ENCODE measurements around the gene NF2.

The NF2 gene

DNA sequence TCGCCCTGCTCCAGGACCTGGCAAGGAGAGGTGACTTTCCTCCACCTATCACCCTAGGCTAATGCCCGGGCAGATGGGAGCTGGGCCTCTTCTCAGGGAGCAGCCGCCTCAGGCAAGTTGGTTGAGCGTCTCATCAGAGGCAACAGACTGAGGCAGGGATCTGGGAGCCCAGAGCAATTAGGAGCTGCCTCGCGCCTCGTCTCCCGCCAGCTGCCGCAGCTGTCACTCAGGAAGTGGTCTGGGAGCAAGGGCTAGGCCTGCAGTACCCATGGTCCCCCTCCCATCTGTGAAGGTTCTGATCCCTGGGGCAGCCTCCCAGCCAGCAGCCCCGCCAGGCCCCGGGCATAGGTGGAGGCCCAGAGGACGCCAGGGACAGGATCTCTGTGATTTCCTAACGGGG lies 111.8 kb downstream of the NF2 start:
- Histone ChIP-seq H3K27me3 (ENCODE audit: insufficient read depth, low read length, poor library complexity, severe bottlenecking) (no peaks in the 10 kb centered on the region), H3K4me1 (ENCODE audit: insufficient read depth, low read length, poor library complexity, severe bottlenecking) (no peaks in the 10 kb centered on the region), H3K4me2 (ENCODE audit: low read depth, low read length, poor library complexity, severe bottlenecking) (no peak overlapping the region)

DNA sequence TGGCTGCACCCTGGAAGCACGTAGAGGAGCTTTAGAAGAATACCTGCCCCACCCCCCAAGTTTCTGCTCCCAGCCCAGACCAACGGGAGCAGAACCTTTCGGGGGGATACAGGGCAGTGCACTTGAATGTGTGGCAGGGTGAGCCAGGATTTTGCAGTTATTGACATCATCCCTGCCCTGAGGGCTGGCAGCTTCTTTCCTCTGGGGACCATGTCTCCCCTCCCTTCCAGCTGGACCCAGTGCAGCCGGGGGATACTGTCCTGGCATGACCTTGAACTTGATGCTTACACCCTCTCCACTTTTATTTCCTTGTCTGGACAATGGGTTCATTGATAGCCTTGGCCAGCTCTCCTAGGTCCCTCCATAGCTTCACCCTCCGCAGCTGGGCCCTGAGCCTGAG lies 112.3 kb downstream of the NF2 start:
- Histone ChIP-seq H3K27me3 (ENCODE audit: insufficient read depth, low read length, poor library complexity, severe bottlenecking) (no peaks in the 10 kb centered on the region), H3K36me3 (ENCODE audit: insufficient read depth, low read length) (no peaks in the 10 kb centered on the region), H3K9me2 (replicated peaks; ENCODE audit: low read depth, low read length) (no peaks in the 10 kb centered on the region), H3K79me2 (ENCODE audit: insufficient read depth, low read length) (no peaks in the 10 kb centered on the region), H3K4me1 (ENCODE audit: insufficient read depth, low read length, poor library complexity, severe bottlenecking) (no peaks in the 10 kb centered on the region), H4K20me1 (ENCODE audit: insufficient read depth, low read length, poor library complexity, severe bottlenecking) (no peaks in the 10 kb centered on the region), H3F3A (ENCODE audit: low read depth) (no peaks in the 10 kb centered on the region), H2AFZ (ENCODE audit: low read length) (no peak overlapping the region), H3K4me2 (ENCODE audit: low read depth, low read length, poor library complexity, severe bottlenecking) (no peak overlapping the region), H3K9me3 (ENCODE audit: insufficient read depth, low read depth, low read length) (no peaks in the 10 kb centered on the region), H3K9ac (ENCODE audit: low read depth, low read length, poor library complexity, severe bottlenecking) (no peak overlapping the region), H3K4me3 (ENCODE audit: low read length, poor library complexity, severe bottlenecking) (no peak overlapping the region)
- no peak for TF ChIP-seq EZH2phosphoT487 (IDR thresholded peaks at IDR 0.05; ENCODE audit: borderline replicate concordance)
- TF ChIP-seq, protein P1, sequence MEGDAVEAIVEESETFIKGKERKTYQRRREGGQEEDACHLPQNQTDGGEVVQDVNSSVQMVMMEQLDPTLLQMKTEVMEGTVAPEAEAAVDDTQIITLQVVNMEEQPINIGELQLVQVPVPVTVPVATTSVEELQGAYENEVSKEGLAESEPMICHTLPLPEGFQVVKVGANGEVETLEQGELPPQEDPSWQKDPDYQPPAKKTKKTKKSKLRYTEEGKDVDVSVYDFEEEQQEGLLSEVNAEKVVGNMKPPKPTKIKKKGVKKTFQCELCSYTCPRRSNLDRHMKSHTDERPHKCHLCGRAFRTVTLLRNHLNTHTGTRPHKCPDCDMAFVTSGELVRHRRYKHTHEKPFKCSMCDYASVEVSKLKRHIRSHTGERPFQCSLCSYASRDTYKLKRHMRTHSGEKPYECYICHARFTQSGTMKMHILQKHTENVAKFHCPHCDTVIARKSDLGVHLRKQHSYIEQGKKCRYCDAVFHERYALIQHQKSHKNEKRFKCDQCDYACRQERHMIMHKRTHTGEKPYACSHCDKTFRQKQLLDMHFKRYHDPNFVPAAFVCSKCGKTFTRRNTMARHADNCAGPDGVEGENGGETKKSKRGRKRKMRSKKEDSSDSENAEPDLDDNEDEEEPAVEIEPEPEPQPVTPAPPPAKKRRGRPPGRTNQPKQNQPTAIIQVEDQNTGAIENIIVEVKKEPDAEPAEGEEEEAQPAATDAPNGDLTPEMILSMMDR (conservative IDR thresholded peaks at IDR 0.05; ENCODE audit: low read length) = no peak

More for the DNA sequence above, 111.8 kb downstream of the NF2 start:
- H3F3A ChIP-seq (ENCODE audit: low read depth) = no peaks in the 10 kb centered on the region
- no peak overlapping the region for H3K9ac ChIP-seq (ENCODE audit: low read depth, low read length, poor library complexity, severe bottlenecking)
- H3K9me2 ChIP-seq (replicated peaks; ENCODE audit: low read depth, low read length) = no peaks in the 10 kb centered on the region
- H3K36me3 ChIP-seq (ENCODE audit: insufficient read depth, low read length) = no peaks in the 10 kb centered on the region
- H3K4me3 ChIP-seq (ENCODE audit: low read length, poor library complexity, severe bottlenecking) = no peak overlapping the region
- no peaks in the 10 kb centered on the region for H3K9me3 ChIP-seq (ENCODE audit: insufficient read depth, low read depth, low read length)
- no peaks in the 10 kb centered on the region for H3K79me2 ChIP-seq (ENCODE audit: insufficient read depth, low read length)
- TF ChIP-seq EZH2phosphoT487 (IDR thresholded peaks at IDR 0.05; ENCODE audit: borderline replicate concordance) = no peak
- TF ChIP-seq, protein P1 (conservative IDR thresholded peaks at IDR 0.05; ENCODE audit: low read length) = no peak
- H2AFZ ChIP-seq (ENCODE audit: low read length) = no peak overlapping the region
- H4K20me1 ChIP-seq (ENCODE audit: insufficient read depth, low read length, poor library complexity, severe bottlenecking) = no peaks in the 10 kb centered on the region

GRCh38 chr22:29716814-29717545 lies 113.5 kb downstream of the NF2 start:
- no peak overlapping the region for H3K9ac ChIP-seq (ENCODE audit: low read depth, low read length, poor library complexity, severe bottlenecking)
- no peak overlapping the region for H3K4me3 ChIP-seq (ENCODE audit: low read length, poor library complexity, severe bottlenecking)
- H3K9me3 ChIP-seq (ENCODE audit: insufficient read depth, low read depth, low read length) = no peaks in the 10 kb centered on the region
- TF ChIP-seq EZH2phosphoT487 (IDR thresholded peaks at IDR 0.05; ENCODE audit: borderline replicate concordance) = no peak
- TF ChIP-seq, protein P1 (conservative IDR thresholded peaks at IDR 0.05; ENCODE audit: low read length) = no peak
- H3K79me2 ChIP-seq (ENCODE audit: insufficient read depth, low read length) = no peaks in the 10 kb centered on the region
- H4K20me1 ChIP-seq (ENCODE audit: insufficient read depth, low read length, poor library complexity, severe bottlenecking) = no peaks in the 10 kb centered on the region
- no peaks in the 10 kb centered on the region for H3K9me2 ChIP-seq (replicated peaks; ENCODE audit: low read depth, low read length)
- no peaks in the 10 kb centered on the region for H3K4me1 ChIP-seq (ENCODE audit: insufficient read depth, low read length, poor library complexity, severe bottlenecking)
- no peak overlapping the region for H2AFZ ChIP-seq (ENCODE audit: low read length)
- no peaks in the 10 kb centered on the region for H3F3A ChIP-seq (ENCODE audit: low read depth)
- no peak overlapping the region for H3K4me2 ChIP-seq (ENCODE audit: low read depth, low read length, poor library complexity, severe bottlenecking)
- no peaks in the 10 kb centered on the region for H3K36me3 ChIP-seq (ENCODE audit: insufficient read depth, low read length)
- H3K27me3 ChIP-seq (ENCODE audit: insufficient read depth, low read length, poor library complexity, severe bottlenecking) = no peaks in the 10 kb centered on the region
